Activated CD8-positive, alpha-beta memory T cell treated with anti-CD3 and anti-CD28 coated beads for 24 hours (primary cell): Measurements from ENCODE around the gene CABCOCO1.
A peak's percentile ranks its signal among the peaks of the same experiment; 100 is the strongest.
"Not testable (repeated sequence)": the region's sequence is repeated elsewhere in the genome, so short reads cannot be mapped to it uniquely, and the experiment has no call there.

ENCODE experiments used
- DNase-seq: peaks from one replicate; pipeline ENCODE4 v3.0.0-alpha.2; 2020

CABCOCO1 gene

DNA sequence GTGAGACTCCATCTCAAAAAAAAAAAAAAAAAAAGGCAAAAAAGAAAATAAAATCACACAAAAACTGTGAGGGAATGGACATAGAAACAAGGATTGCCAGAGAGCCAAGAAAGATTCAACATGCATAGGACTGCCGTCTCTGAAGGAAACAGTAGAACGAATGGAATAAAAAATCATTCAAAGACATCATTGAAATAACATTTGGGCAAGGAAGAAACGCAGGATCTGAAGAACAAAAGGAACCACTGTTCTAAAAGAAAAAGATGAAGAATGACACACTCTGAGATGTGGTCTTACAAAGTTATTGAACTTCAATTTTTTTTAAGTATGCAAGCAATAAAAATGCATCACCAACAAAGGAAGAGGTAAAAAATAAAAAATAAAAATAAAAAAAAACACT is 57.2 kb downstream of the CABCOCO1 start:
- no peak for DNase-seq

DNA sequence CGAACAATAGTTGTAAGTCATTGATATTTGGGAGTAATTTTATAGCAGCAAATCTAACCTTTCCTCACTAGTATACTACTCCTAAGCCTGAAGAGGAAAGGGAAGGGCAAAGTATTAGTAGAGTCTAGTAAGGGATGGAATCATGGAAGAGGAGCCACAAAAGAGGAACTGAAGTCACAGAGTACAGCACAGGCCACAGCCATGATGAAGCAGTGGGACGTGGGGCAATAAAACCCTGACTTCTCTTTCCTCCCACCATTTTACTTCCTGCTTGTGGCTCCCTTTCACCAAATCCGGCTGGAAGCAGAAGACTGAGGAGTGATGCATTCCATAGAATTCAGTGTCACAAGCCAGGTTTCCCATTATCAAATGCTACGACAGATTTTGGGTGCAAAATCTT is 58.7 kb downstream of the CABCOCO1 start:
- DNase-seq: no peak

DNA sequence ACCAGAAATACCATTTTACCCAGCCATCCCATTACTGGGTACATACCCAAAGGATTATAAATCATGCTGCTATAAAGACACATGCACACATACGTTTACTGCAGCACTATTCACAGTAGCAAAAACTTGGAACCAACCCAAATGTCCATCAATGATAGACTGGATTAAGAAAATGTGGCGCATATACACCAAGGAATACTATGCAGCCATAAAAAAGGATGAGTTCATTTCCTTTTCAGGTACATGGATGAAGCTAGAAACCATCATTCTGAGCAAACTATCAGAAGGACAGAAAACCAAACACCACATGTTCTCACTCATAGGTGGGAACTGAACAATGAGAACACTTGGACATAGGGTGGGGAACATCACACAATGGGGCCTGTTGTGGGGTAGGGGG is 62.5 kb downstream of the CABCOCO1 start:
- DNase-seq: not testable (repeated sequence)

DNA sequence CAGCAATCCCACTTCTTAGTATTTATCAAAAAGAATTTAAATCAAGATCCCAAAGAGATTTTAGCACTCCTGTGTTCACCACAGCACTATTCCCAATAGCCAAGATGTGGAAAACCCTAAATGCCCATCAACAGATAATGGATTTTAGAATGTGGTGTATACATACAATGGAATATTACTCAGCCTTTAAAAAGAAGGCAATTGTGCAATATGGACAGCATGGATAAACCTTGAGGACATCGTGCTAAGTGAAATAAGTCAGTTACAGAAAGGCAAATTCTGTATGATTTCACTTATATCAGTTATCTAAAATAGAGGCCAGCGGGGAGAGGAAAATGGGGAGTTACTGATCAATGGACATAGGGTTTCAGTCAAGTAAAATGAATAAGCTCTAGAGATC is 66.9 kb downstream of the CABCOCO1 start:
- DNase-seq: no peak

DNA sequence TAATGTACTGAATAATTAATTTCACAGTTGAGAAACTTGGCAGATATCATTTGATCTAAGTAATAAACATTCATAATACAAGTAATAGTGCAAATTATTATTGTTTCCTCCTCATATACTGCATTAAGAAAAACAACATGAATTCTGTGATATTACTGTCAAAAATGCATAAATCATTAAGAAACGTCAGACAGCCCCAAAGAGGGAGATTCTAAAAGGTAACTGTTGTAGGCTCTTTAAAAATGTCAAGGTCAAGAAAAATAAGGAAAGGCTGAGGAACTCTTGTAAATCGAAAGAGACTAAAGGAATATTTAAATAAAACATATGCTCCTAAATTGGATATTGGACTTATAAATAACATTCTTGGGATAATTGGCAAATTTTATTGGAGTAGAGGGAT is 67.9 kb downstream of the CABCOCO1 start:
- no peak for DNase-seq

DNA sequence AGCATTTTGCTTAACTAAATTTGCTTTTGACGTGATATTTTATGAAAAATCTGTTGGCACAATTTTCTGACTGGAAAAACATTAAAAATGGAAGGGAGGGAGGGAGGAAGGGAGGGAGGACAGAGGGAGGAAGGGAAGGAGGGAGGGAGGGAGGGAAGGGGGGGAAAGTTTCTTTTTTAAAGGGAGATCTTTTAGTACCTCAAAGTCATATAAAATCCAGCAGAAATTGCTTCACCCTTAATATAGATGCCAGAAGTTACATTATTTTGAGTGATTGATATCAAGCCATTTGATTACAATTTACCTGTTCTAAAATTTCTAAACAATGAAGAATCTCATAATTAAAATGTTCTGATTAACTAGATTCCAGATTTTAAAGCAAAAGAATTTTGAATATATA is 68.9 kb downstream of the CABCOCO1 start:
- DNase-seq: no peak

DNA sequence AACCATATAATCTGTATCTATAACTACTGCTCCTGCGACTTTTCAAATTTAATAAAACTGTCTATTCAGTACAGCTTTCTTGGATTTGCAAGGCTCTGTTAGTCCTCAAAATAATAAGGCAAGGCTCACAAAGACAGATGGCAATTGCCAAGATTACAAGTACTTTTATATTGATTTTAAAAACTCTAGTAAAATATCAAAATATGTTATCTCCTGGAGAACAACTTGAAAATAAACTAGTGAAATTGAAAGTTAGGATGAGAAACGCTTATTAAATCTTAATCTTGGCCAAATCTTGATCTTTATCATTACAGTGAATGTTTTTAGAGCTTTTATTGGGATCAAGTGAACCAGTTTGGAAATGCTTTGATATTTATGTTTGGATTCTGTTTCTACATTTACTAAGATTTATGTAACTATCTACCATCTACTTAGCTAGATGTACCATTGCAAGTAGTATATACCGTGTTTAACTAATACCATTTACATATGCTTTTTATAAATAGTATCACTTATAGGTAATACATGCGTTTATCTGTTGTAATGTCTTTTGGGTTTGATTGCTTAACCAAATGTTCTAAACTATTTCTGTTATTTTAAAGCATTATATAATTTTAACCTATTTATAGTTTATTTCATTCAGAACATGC is 70.0 kb downstream of the CABCOCO1 start:
- no peak for DNase-seq

DNA sequence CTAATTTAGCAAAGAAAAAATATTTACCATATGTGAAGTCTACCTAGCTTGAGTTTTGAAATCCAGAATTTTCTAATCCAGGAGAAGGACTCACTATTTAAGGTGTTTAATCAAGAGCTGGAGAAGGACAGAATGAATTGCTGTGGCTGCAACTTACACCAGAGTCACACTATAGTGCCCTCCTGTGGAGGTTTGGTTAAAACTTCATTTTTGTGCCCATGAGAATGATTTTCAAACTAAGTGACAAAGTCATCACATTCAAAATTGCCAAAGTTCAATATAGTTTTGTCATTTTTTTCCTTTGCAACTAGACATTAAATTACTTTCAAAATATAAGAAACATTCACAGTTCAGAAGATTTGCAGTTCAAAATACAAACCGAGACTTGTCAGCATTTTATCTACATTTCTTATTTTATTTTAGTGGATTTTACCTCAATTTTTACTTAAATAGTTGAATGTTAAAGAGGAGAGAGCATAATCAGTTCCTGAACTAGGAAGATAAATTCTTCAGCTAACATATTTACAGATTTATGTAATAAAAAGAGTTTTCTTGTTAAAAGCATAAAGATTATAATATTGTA is 70.7 kb downstream of the CABCOCO1 start:
- DNase-seq: no peak

DNA sequence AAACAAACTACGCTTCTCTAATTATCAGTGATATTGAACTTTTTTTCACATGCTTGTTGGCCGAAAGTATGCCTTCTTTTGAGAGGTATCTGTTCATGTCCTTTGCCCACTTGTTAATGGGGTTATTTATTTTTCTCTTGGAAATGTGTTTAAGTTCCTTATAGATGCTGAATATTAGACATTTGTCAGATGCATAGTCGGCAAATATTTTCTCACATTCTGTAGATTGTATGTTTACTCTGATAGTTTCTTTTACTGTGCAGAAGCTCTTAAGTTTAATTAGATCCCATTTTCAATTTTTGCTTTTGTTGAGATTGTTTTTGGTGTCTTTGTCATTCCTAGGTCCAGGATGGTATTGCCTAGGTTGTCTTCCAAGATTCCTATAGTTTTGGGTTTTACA is 73.2 kb downstream of the CABCOCO1 start:
- DNase-seq: no peak

DNA sequence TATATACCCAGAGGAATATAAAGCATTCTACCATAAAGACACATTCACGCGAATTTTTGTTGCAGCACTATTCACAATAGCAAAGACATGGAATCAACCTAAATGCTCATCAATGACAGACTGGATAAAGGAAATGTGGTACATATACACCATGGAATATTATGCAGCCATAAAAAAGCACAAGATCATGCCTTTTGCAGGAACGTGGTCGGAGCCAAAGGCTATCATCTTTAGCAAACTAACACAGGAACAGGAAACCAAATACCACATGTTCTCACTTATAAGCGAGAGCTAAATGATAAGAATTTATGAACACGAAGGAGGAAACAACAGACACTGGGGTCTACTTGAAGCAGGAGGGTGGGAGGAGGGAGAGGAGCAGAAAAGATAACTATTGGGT is 74.7 kb downstream of the CABCOCO1 start:
- not testable (repeated sequence) for DNase-seq

DNA sequence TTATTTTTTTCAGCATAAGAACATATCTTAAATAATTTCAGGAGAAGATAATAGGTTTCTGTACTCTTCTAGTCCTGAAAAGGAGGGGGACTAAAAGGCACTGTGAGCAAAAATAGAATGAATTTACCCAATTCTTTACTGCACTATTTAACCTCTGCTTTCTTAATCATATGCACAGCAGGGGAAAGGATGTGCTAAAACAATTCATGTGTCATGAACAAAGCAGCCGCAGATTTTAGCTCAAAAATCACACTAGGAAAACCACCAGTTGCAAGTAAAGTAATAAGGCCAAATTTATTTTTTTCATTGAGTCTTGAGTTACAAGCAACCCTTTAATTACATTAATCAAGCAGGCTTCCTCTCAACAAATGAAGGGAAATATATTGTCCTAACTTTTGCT is 80.1 kb downstream of the CABCOCO1 start:
- DNase-seq: no peak

DNA sequence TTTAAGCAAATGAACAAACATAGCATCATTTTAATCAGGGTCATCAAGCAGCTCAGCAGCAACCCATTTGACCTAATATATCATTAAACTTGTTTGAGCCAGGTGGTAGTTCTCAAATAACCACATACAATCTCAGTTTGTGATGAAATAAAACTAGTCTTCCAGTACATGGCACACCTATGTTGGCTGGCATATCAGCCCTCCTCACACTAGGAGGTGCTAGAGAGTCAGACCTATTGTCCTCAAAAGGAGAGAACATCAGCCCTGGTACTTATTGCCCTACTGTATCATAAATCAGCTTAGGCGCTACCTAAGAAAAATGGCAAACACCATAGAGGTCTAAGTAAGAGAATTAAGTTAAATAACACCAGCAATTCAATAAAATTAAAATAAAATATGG is 81.7 kb downstream of the CABCOCO1 start:
- no peak for DNase-seq

DNA sequence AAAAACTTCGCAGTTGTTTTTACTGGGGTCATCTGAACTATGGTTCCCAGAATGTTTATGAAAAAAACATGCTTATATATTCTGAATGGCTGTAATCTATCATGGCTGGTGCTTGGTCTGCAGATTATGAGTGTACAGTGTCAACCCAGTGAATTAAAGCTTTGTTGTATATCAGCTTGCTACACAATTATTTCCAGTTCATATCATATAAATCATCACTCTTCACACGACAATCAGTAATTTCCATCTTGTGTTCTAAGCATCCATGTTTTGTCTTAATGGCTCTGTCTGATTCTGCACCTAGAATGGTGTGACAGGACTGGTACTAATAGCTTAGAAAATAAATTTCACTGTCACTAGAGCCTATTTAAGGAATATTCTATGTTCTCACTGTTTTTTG is 83.6 kb downstream of the CABCOCO1 start:
- no peak for DNase-seq

DNA sequence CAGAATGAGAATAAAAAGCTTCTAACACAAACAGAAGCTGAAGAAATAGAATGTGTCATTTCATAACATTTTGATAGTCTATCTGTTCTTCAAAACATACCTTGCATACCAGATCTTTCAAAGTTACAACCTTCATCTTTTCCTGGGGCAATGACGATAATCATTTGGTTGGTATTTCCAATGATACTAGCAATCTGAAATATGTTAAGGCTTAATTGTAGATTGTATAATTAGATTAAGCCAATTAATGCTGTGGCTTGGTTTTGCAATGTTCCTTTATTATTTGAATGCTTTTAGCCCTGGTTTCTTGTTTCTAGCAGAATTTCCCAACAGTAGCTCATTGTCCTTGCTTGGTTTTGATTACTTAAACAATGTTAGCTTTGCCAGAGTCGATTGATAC is 84.6 kb downstream of the CABCOCO1 start:
- no peak for DNase-seq

DNA sequence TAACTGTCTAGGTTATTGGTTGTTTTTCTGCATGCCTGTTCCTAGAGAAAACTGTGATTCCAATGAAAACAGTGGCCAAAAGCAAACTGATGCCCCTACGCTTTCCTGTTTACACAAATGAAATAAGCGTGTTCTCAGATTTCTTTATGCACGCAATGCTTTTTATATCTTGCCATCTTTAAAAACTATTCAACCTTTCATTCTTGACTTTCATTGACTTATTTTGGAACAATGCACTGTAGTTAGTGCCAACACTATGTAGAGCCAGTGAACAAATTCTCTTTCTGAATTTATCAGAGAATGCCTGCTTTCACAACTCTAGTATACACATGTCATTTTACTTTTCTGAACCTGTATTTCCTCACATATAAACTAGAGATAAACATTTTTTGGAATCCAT is 86.6 kb downstream of the CABCOCO1 start:
- DNase-seq: no peak

DNA sequence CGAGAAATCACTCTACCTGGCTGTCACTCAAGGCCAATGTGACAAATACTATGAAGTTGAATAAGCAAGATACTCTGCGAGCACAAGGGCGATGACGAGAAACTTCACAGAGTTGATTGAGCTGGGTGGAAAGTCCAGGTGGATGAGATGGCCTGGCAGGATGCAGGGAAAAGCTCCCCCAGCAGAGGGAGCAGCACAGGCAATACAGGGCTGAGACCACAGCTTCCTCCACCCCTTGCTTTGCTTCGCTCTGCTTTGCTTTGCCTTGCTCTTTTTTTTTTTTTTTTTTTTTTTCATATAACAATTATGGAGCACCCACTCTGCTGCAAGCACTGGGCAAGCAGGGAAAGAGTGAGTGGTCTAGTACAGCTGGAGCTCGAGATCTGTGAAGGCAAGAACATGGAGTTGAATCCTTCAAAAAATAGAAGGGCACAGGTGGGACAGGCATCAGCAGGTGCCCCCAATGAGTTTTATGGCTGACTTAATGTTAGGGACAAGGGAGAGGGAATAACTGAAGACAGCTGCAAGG is 88.3 kb downstream of the CABCOCO1 start:
- DNase-seq: peak; percentile 82

DNA sequence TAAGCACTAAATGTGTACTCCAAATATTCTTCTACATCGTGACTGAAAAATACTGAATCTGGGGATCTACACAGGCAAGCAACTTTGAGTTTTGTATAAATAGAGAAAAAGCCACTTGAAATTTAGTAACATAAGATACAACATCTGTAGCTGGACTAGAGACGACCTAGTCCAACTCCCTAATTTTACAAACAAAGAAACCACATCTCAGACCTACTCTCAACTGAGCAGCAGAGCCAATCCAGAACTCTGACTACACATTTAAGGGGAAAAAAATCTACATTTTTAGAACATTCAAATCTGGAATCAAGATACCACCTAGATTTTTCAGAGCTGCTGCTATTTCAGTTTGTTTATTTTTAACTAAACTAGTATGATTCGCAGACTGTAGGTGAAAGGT is 88.9 kb downstream of the CABCOCO1 start:
- DNase-seq: no peak

DNA sequence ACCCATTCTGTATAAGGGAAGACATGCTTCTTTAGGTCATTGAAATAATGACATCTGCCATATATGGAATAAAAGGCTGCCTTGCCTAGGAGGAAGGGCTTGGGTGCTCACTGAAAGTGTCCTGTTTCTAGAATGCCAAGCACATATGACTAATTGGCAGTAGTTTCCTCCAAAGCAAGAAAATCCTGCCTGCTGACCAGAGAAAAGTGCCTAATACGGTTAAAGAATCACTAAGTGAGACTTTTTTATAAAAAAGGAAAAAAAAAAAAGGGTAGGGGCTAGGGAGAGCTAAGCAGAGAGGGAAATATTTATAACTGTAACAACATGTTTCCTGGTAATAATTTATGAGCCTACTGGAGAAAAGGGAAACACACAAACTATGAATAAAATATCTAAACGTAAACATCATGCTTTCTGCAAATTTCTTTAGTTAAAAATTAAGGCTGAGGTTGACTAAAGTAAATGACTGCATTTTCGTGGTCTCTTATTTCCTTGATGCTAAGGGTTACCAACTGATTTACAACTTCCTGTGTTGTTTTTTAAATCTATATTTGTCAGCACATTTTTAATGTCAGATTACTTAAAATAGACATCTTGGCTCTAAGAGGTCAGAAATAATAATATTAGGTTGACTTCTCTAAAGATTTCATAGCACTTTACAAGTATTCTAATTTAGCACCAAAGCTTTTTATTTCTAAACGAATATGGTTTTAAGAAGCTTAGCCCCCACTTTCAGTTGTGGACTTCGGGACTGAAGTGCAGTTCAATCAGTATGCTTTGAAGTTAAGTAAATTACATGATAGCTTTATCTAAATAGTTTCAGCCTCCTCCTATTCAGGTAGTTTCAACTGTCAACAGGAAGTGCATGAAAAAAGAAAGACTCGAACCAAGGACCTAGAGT is 89.6 kb downstream of the CABCOCO1 start:
- DNase-seq: no peak

DNA sequence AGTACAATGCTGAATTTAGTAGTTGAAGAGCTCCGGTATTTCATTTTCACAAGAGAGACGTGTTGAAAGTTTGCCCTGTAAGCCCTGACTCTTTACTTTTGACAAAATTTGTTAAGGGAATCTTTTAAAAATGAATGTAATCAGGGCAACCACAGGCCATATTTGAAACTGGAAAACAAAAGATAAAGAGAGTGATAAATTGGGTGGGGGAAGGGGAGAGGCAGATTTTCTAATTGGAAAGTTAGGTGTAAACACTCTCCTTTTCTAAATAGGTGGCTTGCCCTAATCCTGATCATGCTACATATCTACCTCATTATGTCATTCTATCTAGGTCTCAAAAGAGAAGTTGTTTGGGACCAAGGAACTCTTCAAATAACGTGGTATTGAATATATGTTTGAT is 90.7 kb downstream of the CABCOCO1 start:
- DNase-seq: no peak

DNA sequence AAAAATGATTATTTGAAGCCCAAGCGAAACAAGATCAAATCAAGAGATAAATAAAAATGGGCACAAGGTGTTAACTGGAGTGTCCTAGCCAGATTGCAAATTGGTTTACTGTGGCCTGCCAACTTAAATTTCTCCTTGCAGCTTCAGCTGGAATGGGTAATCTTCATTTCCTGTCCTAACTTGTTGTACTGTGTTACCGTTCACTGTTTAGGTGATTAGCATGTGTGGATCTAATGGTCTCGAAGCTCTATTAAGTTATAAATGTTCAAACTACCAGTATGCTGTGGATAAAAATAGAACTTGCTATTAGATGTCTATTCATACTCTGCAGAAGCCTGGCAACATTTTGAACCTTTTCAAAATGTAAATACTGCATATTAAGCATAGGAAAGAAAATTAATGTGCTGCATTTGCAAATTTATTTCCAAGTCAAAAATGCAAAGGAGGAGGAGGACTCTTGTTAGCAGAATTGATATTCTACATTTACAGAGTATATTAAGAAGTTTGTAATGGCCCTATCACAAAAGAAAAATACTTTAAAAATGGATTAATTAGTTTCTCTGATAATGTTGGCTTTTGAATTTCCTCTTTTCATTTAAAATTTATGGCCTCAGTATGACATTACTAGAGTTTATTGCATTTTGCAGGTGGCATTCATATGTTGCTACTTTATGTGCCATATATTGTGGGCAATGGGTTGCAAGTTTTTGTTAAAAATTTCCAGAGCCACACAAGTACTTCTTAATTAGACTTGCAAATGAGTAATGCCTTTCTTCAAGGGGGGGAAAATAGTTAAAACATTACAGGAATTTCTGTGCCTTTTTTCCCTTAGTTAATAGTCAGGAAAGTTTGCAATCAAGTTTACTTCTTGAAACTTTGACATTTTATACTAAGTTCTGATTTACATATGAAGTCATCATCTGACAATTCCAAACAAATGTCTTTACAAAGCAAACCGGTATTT is 92.1 kb downstream of the CABCOCO1 start:
- no peak for DNase-seq

DNA sequence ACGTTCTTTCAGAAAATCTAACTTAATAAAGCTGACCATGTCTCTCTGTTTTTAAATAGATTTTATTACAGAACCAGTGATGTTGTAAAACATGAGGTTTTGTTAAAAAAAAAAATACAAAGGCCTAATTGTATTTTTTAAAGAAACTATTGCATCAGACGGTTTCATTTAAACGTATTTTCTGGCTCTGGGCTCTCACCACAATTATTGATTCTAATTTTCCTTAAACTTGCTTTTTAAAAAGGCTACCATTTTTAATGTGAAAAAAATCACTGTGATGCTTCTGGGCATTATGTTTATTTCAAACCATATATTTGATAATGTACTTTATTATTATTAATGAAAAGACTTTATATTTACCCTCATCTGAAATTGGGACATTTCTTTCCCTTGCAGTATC is 94.3 kb downstream of the CABCOCO1 start:
- no peak for DNase-seq

DNA sequence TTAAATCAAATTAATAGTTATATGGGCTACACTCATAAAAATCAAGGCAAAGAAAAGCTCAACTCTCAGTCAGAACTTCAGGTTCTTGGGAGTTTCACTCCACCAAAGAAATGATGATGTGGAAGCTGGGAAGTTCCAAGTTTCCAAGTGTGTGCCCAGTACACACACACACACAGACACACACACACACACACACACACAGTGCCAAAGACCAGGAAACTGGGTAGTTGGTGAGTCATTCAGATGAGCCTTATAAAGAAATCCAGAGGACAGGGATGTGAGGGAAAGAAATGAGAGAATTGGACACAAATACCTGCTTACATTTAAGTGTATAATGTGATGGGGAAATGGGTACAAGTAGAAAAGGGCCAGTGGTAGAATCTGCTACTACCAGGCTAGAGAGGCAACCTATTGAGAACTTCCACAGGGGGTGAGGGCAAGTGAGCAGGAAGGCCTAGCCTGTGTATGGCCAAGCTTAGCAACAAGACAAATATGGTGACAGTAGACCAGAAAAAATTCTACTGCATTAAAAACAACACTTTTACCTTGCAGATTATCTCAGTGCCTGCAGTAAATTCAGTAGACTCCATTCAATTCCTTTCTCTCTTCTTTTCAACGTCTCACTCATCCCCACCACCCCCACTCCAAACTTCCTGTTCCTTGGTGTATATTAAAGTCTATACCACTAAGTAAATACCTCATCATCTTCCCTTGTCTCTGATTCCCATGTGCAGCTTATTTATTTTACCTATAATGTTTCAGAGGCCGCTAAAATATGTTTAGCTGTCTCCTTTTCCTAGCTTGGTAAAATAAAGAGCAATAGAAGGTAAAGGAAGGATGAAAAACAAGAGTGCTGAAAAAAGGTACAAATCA is 95.0 kb downstream of the CABCOCO1 start:
- no peak for DNase-seq
